Measurements from ENCODE around the gene DDX4.
"Not testable (repeated sequence)": the region's sequence is repeated elsewhere in the genome, so short reads cannot be mapped to it uniquely, and the experiment has no call there.

Gene DDX4

GRCh38 chr5:55737793-55738192 is at the start of gene DDX4:
DDX4 (plus strand) TSS chr5:55738061; CDS start chr5:55738964, 903 bp downstream.
- no peak for DNase-seq

- DNase-seq: peak; percentile 44
Observed at GRCh38 chr5:55691265-55692105, 46.4 kb upstream of the DDX4 start.

- no peak for DNase-seq
Observed at GRCh38 chr5:55692106-55692417, 45.8 kb upstream of the DDX4 start.

- no peak for DNase-seq
Observed at GRCh38 chr5:55692509-55692908, 45.4 kb upstream of the DDX4 start.

GRCh38 chr5:55694152-55694830 is 43.6 kb upstream of the DDX4 start:
- peak; percentile 20 for DNase-seq

GRCh38 chr5:55696704-55697103 is 41.2 kb upstream of the DDX4 start:
- DNase-seq: not testable (repeated sequence)

- peak; percentile 23 for DNase-seq
Observed at GRCh38 chr5:55699041-55699688, 38.7 kb upstream of the DDX4 start.

- DNase-seq: no peak
Observed at GRCh38 chr5:55700745-55701144, 37.1 kb upstream of the DDX4 start.

GRCh38 chr5:55701462-55702103 is 36.3 kb upstream of the DDX4 start:
- no peak for DNase-seq

- DNase-seq: no peak
Observed at GRCh38 chr5:55702598-55703345, 35.1 kb upstream of the DDX4 start.

GRCh38 chr5:55706230-55706629 is 31.6 kb upstream of the DDX4 start:
- no peak for DNase-seq

- peak; percentile 64 for DNase-seq
Observed at GRCh38 chr5:55708732-55709131, 29.1 kb upstream of the DDX4 start.

GRCh38 chr5:55711507-55712022 is 26.3 kb upstream of the DDX4 start:
- DNase-seq: no peak

- DNase-seq: peak; percentile 96
Observed at GRCh38 chr5:55712023-55712859, 25.6 kb upstream of the DDX4 start, which contains the start of gene SLC38A9. SLC38A9 (minus strand) TSS chr5:55712324; CDS start chr5:55697958, 14,366 bp downstream.

GRCh38 chr5:55713871-55714270 is 24.0 kb upstream of the DDX4 start:
- no peak for DNase-seq

- no peak for DNase-seq
Observed at GRCh38 chr5:55714339-55714738, 23.5 kb upstream of the DDX4 start.

- no peak for DNase-seq
Observed at GRCh38 chr5:55714749-55715148, 23.1 kb upstream of the DDX4 start.

- no peak for DNase-seq
Observed at GRCh38 chr5:55715519-55716078, 22.3 kb upstream of the DDX4 start.

- DNase-seq: not testable (repeated sequence)
Observed at GRCh38 chr5:55719026-55719425, 18.8 kb upstream of the DDX4 start.

- no peak for DNase-seq
Observed at GRCh38 chr5:55720188-55720703, 17.6 kb upstream of the DDX4 start.

GRCh38 chr5:55724281-55724680 is 13.6 kb upstream of the DDX4 start:
- peak; percentile 17 for DNase-seq

Data from activated CD4-positive, alpha-beta T cell treated with anti-CD3 and anti-CD28 coated beads, Interleukin-10, Interleukin-2, amounts not matched to agents 100 ng/mL and 50 ng/mL, durations not matched to agents 16 hours and 8 hours (primary cell).